ENCODE results near the gene COL4A4. TPM values are rescaled to one million over a fixed set of nuclear protein-coding genes. Genes with fewer than 3 reads are reported as not detected.

The COL4A4 gene
- total and polyA plus RNA-seq, 2 of the 13 experiments (the other 11 are each of a cell fraction or from before 2014, with no cell fraction given): not detected

DNA sequence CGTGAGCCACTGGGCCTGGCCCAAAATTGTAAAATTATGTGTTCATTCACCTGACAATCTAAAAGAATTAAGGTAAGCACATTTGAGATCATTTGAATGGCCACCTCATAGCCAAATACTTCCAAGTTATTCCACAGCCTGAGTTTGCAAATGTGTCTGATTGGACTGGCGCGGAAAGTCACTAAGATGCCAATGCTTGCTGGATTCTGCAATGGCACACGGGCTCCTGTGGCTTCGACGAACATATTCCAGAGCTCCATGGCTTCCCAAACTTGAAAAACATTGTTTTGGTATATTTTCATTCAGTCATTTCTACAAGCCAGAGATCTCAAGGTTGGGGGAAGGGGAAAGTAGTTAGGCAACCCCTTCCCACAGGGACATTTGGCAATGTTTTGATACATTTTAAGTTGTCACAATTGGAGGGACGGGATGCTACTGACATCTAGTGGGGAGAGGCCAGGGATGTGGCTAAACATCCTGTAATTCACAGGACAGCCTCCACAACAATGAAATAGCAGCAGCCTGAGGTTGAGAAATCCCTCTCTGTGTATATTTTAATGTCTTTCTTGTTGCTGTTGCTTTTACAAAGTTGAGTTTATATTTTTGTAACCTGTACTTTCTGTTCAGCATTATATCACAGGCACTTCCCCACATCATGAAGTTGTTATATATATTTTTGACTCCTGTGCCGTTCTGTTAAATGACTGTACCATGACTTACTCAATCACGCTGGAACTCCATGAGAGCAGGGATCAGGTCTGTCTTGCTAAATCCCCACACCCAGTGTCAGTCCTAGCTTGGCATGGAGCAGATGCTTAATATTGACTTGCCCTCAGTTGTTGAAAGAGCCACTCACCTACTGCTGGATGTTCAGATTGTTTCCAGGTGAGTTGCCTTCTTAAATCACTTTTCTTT is 56.9 kb downstream of the COL4A4 start (continued):
- TF ChIP-seq YEATS2 (CRISPR knock-in tag; IDR thresholded peaks at IDR 0.05; ENCODE audit: borderline replicate concordance) (no peak), SMARCC2 (IDR thresholded peaks at IDR 0.05) (no peak), TOPORS (CRISPR knock-in tag; IDR thresholded peaks at IDR 0.05) (no peak), ZNF775 (CRISPR knock-in tag; IDR thresholded peaks at IDR 0.05; ENCODE audit: borderline replicate concordance) (no peak), SOX5 (CRISPR knock-in tag; IDR thresholded peaks at IDR 0.05; ENCODE audit: borderline replicate concordance) (no peak), ZNF792 (CRISPR knock-in tag; IDR thresholded peaks at IDR 0.05) (no peak), MXI1 (IDR thresholded peaks at IDR 0.05; ENCODE audit: borderline replicate concordance, low read depth, low read length) (no peak), BRD4 (CRISPR knock-in tag; IDR thresholded peaks at IDR 0.05) (no peak), PHF21A (CRISPR knock-in tag; IDR thresholded peaks at IDR 0.05) (no peak), ZNF160 (CRISPR knock-in tag; IDR thresholded peaks at IDR 0.05) (no peak), FOXC1 (CRISPR knock-in tag; IDR thresholded peaks at IDR 0.05; ENCODE audit: borderline replicate concordance) (no peak), RXRB (CRISPR knock-in tag; IDR thresholded peaks at IDR 0.05; ENCODE audit: borderline replicate concordance) (peak; percentile 18; the same call in 1 of the 2 replicates), FIP1L1 (IDR thresholded peaks at IDR 0.05; ENCODE audit: borderline replicate concordance, insufficient read depth, low read depth, low read length) (no peak), NFYB (CRISPR knock-in tag; IDR thresholded peaks at IDR 0.05) (no peak), SNAPC2 (CRISPR knock-in tag; IDR thresholded peaks at IDR 0.05) (no peak), RBAK (CRISPR knock-in tag; IDR thresholded peaks at IDR 0.05) (no peak), GLI4 (CRISPR knock-in tag; IDR thresholded peaks at IDR 0.05; ENCODE audit: borderline replicate concordance) (no peak), ZNF383 (CRISPR knock-in tag; IDR thresholded peaks at IDR 0.05; ENCODE audit: borderline replicate concordance) (no peak), ATF2 (CRISPR knock-in tag; IDR thresholded peaks at IDR 0.05) (peak; percentile 31; the same call in 1 of the 2 replicates), ZNF616 (CRISPR knock-in tag; IDR thresholded peaks at IDR 0.05; ENCODE audit: low read depth) (no peak), ZNF280B (CRISPR knock-in tag; IDR thresholded peaks at IDR 0.05; ENCODE audit: borderline replicate concordance) (no peak), ETV5 (CRISPR knock-in tag; IDR thresholded peaks at IDR 0.05; ENCODE audit: borderline replicate concordance) (peak; percentile 21; the same call in 1 of the 2 replicates)
- TF ChIP-seq, protein P1, sequence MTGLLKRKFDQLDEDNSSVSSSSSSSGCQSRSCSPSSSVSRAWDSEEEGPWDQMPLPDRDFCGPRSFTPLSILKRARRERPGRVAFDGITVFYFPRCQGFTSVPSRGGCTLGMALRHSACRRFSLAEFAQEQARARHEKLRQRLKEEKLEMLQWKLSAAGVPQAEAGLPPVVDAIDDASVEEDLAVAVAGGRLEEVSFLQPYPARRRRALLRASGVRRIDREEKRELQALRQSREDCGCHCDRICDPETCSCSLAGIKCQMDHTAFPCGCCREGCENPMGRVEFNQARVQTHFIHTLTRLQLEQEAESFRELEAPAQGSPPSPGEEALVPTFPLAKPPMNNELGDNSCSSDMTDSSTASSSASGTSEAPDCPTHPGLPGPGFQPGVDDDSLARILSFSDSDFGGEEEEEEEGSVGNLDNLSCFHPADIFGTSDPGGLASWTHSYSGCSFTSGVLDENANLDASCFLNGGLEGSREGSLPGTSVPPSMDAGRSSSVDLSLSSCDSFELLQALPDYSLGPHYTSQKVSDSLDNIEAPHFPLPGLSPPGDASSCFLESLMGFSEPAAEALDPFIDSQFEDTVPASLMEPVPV (CRISPR knock-in tag; IDR thresholded peaks at IDR 0.05): no peak
- TF ChIP-seq, protein P2, sequence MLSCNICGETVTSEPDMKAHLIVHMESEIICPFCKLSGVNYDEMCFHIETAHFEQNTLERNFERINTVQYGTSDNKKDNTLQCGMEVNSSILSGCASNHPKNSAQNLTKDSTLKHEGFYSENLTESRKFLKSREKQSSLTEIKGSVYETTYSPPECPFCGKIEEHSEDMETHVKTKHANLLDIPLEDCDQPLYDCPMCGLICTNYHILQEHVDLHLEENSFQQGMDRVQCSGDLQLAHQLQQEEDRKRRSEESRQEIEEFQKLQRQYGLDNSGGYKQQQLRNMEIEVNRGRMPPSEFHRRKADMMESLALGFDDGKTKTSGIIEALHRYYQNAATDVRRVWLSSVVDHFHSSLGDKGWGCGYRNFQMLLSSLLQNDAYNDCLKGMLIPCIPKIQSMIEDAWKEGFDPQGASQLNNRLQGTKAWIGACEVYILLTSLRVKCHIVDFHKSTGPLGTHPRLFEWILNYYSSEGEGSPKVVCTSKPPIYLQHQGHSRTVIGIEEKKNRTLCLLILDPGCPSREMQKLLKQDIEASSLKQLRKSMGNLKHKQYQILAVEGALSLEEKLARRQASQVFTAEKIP (CRISPR knock-in tag; IDR thresholded peaks at IDR 0.05; ENCODE audit: borderline replicate concordance): no peak

All from HepG2 (cell line).